ENCODE measurements around the gene NGDN.

NGDN gene

DNA sequence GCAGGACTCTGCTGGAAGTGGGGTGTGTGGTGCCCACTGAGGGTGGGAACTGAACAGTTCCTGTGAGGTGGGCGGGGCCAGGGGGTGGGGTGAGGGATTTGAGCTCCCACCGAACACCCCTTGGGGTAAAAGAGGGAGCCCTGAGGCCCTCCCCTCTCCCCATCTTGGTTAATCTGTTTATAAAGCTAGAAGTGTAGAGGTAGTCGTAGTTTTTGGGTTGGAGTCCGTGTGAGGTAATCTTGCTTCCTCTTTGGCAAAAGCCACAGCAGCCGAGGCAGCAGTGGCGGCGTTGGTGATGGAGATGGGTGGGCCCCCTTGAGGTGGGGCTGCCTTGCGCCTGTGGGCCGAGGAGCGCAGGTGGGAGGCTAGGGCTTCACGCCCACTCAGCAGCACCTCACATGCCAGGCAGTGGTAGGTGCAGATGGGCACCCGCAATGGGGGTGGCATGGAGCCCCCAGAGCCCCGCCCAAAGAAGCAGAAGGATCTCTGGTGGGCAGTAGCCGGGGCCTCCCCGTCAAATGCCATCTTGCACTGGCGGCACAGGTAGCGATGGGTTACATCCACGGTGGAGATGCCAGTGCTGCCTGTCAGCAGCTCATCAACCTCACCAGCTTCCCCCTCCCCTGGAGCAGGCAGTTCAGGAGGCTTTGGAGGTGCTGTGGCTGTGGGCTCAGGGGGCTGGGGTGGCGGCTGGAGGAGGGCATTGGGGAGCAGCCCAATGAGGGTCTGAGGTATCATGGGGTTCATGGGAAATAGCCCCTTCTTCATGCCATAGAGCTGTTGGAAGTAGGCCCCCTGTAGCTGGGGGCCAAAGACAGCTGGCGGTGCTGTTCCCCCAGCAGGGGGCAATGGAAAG is 52.5 kb downstream of the NGDN start:
- H3K27ac ChIP-seq, result no peak overlapping the region
- no peak overlapping the region for H3K9ac ChIP-seq (ENCODE audit: insufficient read length)
- H3K9me3 ChIP-seq (ENCODE audit: low read depth, low read length), result no peaks in the 10 kb centered on the region
- H3K36me3 ChIP-seq (ENCODE audit: insufficient read depth, low read length), result no peaks in the 10 kb centered on the region
- TF ChIP-seq EZH2 (IDR thresholded peaks at IDR 0.05) (no peak), POLR2AphosphoS5 (IDR thresholded peaks at IDR 0.05; ENCODE audit: borderline replicate concordance, low read depth, low read length) (no peak), FOXP2 (optimal IDR thresholded peaks at IDR 0.05; ENCODE audit: control extremely low read depth, extremely low read length, insufficient read depth) (no peak)
- no peak overlapping the region for H3K4me3 ChIP-seq
- DNase-seq (ENCODE audit: low read depth, low spot score), result no peak

DNA sequence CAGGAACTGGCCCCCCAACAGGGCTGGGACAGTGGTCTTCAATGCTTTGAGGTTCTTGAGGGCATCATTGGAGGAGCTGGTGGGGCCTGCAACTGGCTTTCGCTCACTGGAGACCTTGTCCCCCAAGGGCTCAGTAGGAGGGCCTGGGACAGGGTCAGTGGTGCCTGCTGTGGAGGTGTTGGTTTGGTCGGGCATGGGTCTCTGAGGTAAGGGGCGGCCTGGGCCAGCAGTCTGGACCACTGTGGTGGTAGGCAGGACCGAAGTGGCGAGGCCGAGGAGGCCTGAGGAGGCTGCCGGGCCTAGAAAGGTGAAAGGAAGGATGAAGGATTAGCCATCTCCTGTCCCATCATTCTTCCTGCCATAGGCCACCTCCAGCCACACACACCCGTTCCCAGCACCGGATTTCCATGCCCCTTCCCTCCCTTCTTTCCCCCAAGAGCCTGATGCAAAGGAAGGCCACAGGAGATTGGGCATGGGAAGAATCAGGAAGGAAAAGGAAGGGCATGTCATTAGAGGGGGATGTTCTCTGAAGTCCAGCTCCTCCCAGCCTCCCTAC is 53.2 kb downstream of the NGDN start:
- no peak overlapping the region for H3K27ac ChIP-seq

DNA sequence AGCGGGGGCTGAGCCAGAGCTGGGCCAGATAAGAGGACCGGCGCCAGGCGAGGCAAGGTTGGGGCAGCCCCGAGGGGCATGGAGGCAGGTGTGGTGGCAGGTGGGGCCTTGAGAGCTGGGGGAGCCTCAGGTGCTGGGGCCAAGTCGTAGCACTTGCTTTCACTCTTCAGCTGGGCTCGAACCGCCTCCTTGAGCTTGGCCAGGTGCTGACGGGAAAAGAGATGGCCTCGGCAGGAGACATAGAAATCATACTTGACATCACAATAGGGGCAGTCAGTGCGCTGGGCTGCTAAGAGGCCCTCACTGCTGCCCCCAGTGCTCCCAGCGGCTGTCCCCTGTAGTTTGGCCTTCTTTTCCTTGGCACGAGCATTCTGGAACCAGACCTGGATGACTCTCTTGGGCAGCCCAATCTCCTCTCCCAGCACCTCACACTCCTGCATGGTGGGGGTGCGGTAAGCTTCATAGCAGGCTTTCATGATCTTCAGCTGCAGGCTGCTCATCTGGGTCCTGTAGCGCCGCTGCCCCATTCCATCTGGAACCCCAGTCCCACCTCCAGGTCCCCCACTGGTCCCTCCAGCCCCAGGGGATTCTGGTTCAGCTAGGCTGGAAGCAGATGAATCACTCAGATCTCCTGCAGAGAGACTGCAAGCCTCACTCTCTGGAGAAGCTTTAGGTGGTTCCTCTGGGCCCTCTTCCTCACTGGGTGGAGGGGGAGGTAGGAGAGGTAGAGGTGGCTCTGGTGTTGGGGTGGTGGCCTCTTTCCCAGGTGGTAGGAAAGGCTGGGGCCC is 53.9 kb downstream of the NGDN start:
- no peak for DNase-seq (ENCODE audit: low read depth, low spot score)
- TF ChIP-seq POLR2AphosphoS5 (IDR thresholded peaks at IDR 0.05; ENCODE audit: borderline replicate concordance, low read depth, low read length) (no peak), EZH2 (IDR thresholded peaks at IDR 0.05) (no peak), FOXP2 (optimal IDR thresholded peaks at IDR 0.05; ENCODE audit: control extremely low read depth, extremely low read length, insufficient read depth) (no peak)
- Histone ChIP-seq H3K4me3 (no peak overlapping the region), H3K9ac (ENCODE audit: insufficient read length) (no peak overlapping the region), H3K9me3 (ENCODE audit: low read depth, low read length) (no peaks in the 10 kb centered on the region), H3K27ac (no peak overlapping the region), H3K36me3 (ENCODE audit: insufficient read depth, low read length) (no peaks in the 10 kb centered on the region)

More for the DNA sequence above, 53.2 kb downstream of the NGDN start:
- TF ChIP-seq FOXP2 (optimal IDR thresholded peaks at IDR 0.05; ENCODE audit: control extremely low read depth, extremely low read length, insufficient read depth), result no peak
- TF ChIP-seq POLR2AphosphoS5 (IDR thresholded peaks at IDR 0.05; ENCODE audit: borderline replicate concordance, low read depth, low read length), result no peak
- TF ChIP-seq EZH2 (IDR thresholded peaks at IDR 0.05), result no peak
- H3K36me3 ChIP-seq (ENCODE audit: insufficient read depth, low read length), result no peaks in the 10 kb centered on the region
- H3K9ac ChIP-seq (ENCODE audit: insufficient read length), result no peak overlapping the region
- H3K4me3 ChIP-seq, result no peak overlapping the region
- DNase-seq (ENCODE audit: low read depth, low spot score), result no peak
- no peaks in the 10 kb centered on the region for H3K9me3 ChIP-seq (ENCODE audit: low read depth, low read length)

DNA sequence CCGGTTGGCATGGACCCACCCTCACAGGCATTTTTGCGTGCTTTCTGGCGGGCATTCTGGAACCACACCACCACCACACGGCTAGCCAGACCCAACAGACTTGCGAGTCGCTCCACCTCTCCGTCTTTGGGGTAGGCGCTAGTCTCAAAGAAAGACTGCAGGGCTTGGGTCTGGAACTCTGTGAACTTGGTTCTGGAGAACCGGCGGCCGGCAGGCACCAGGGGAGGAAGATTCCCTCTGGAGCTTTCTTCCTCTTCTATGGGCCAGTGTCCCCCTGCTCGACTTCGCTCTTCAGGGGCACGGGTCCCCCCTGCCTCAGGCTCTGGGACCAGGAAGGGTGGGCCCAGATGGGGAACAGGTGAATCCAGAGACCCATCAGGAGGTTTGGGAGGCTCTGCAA is 55.5 kb downstream of the NGDN start:
- TF ChIP-seq FOXP2 (optimal IDR thresholded peaks at IDR 0.05; ENCODE audit: control extremely low read depth, extremely low read length, insufficient read depth) (no peak), EZH2 (IDR thresholded peaks at IDR 0.05) (no peak), POLR2AphosphoS5 (IDR thresholded peaks at IDR 0.05; ENCODE audit: borderline replicate concordance, low read depth, low read length) (no peak)
- no peak for DNase-seq (ENCODE audit: low read depth, low spot score)
- H3K36me3 ChIP-seq (ENCODE audit: insufficient read depth, low read length), result no peaks in the 10 kb centered on the region

DNA sequence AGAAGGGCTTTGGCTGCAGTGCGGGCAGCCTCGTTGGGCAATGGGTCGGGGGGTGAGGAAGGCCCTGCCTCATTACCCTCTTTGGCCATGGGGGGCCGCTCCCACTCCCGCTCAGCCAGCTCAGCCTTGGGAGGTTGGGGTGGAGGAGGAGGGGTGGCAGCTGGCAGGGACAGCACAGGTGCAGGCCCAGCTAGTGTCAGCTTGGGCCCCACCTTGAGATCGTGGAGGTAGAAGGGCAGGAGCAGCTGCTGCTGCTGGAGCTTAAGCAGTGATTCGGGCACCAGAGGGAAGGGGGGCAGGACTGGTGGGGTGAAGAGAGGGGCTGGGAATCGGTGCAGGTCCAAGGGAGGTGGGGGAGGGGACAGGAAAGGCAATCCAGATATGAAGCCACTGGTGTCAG is 56.1 kb downstream of the NGDN start:
- Histone ChIP-seq H3K9ac (ENCODE audit: insufficient read length) (no peak overlapping the region), H3K9me3 (ENCODE audit: low read depth, low read length) (no peaks in the 10 kb centered on the region), H3K36me3 (ENCODE audit: insufficient read depth, low read length) (no peaks in the 10 kb centered on the region), H3K4me3 (no peak overlapping the region), H3K27ac (no peak overlapping the region)
- DNase-seq (ENCODE audit: low read depth, low spot score), result no peak
- TF ChIP-seq POLR2AphosphoS5 (IDR thresholded peaks at IDR 0.05; ENCODE audit: borderline replicate concordance, low read depth, low read length), result no peak
- no peak for TF ChIP-seq FOXP2 (optimal IDR thresholded peaks at IDR 0.05; ENCODE audit: control extremely low read depth, extremely low read length, insufficient read depth)
- no peak for TF ChIP-seq EZH2 (IDR thresholded peaks at IDR 0.05)

More for the DNA sequence above, 55.5 kb downstream of the NGDN start:
- Histone ChIP-seq H3K9me3 (ENCODE audit: low read depth, low read length) (no peaks in the 10 kb centered on the region), H3K9ac (ENCODE audit: insufficient read length) (no peak overlapping the region), H3K27ac (no peak overlapping the region), H3K4me3 (no peak overlapping the region)
